Neuronal stem cell (in vitro differentiated cells): ENCODE results near the gene LYPD6.
A peak's percentile ranks its signal among the peaks of the same experiment; 100 is the strongest.

Experiments used
- DNase-seq: peaks from one replicate; pipeline ENCODE4 v3.0.0-alpha.2; 2013; ENCODE audit warnings: low spot score
- H2AFZ ChIP-seq: one replicate; pipeline ENCODE4 v1.6.1; 2013; ENCODE audit warnings: mild to moderate bottlenecking, low read length, inconsistent platforms
- H2AK5ac ChIP-seq: 2 replicates; pipeline ENCODE4 v1.6.1; 2013; ENCODE audit warnings: low read depth, mild to moderate bottlenecking, inconsistent platforms, low read length, moderate library complexity, mixed read lengths
- H2BK120ac ChIP-seq: 2 replicates; pipeline ENCODE4 v1.6.1; 2013; ENCODE audit warnings: low read depth, mild to moderate bottlenecking, inconsistent platforms, low read length, moderate library complexity, mixed read lengths
- H2BK12ac ChIP-seq: one replicate; pipeline ENCODE4 v1.6.1; 2013; ENCODE audit warnings: low read length, inconsistent platforms
- H2BK15ac ChIP-seq: 2 replicates; pipeline ENCODE4 v1.6.1; 2013; ENCODE audit warnings: mild to moderate bottlenecking, low read length, inconsistent platforms, mixed read lengths
- H2BK5ac ChIP-seq: one replicate; pipeline ENCODE4 v1.6.1; 2013; ENCODE audit warnings: inconsistent platforms, mild to moderate bottlenecking, low read length, moderate library complexity
- H3K14ac ChIP-seq: one replicate; pipeline ENCODE4 v1.6.1; 2013; ENCODE audit warnings: low read length, inconsistent platforms
- H3K18ac ChIP-seq: 2 replicates; pipeline ENCODE4 v1.6.1; 2013; ENCODE audit warnings: low read length, inconsistent platforms
- H3K23ac ChIP-seq: 2 replicates; pipeline ENCODE4 v1.6.1; 2013; ENCODE audit warnings: low read depth, mild to moderate bottlenecking, mixed read lengths, low read length, inconsistent platforms; ENCODE audit not compliant: poor library complexity
- H3K27ac ChIP-seq: replicated peaks from 3 replicates; pipeline ENCODE4 v1.5.1; 2013; ENCODE audit warnings: low read length, inconsistent platforms
- H3K27me3 ChIP-seq, 3 experiments: 2 replicates each; pipeline ENCODE4 v1.6.1; 2013; ENCODE audit warnings: low read length in 3 of 3, mild to moderate bottlenecking in 2 of 3, inconsistent platforms in 1 of 3, low read depth in 1 of 3, mixed read lengths in 1 of 3, moderate library complexity in 1 of 3; ENCODE audit not compliant: control insufficient read depth in 3 of 3, insufficient read depth in 3 of 3
- H3K36me3 ChIP-seq, 2 donors: replicated peaks in 1 of 2; 2 replicates each; pipeline ENCODE4 v1.6.1; 2013; ENCODE audit warnings: low read length in 2 of 2; ENCODE audit not compliant: control insufficient read depth in 2 of 2, insufficient read depth in 2 of 2
- H3K4ac ChIP-seq: 2 replicates; pipeline ENCODE4 v1.6.1; 2013; ENCODE audit warnings: inconsistent platforms, mild to moderate bottlenecking, low read length, moderate library complexity
- H3K4me1 ChIP-seq, 2 donors: 1 replicate in 1 of 2; 2 replicates in 1 of 2; pipeline ENCODE4 v1.6.1; 2013; ENCODE audit warnings: low read length in 2 of 2, low read depth in 1 of 2; ENCODE audit not compliant: control insufficient read depth in 2 of 2, insufficient read depth in 1 of 2
- H3K4me2 ChIP-seq: one replicate; pipeline ENCODE4 v1.6.1; 2013; ENCODE audit warnings: mild to moderate bottlenecking, low read length, inconsistent platforms; ENCODE audit not compliant: insufficient read depth, poor library complexity, severe bottlenecking
- H3K4me3 ChIP-seq, 2 donors: 2 replicates each; pipeline ENCODE4 v1.5.1; 2013; ENCODE audit warnings: low read length in 2 of 2, mild to moderate bottlenecking in 2 of 2, inconsistent platforms in 1 of 2, moderate library complexity in 1 of 2
- H3K79me1 ChIP-seq: one replicate; pipeline ENCODE4 v1.6.1; 2013; ENCODE audit warnings: low read depth, mild to moderate bottlenecking, inconsistent platforms, low read length, moderate library complexity
- H3K9ac ChIP-seq: one replicate; pipeline ENCODE4 v1.6.1; 2013; ENCODE audit warnings: mild to moderate bottlenecking, low read depth, low read length, inconsistent platforms; ENCODE audit not compliant: poor library complexity
- H3K9me3 ChIP-seq, 2 donors: replicated peaks in 1 of 2; 2 replicates each; pipeline versions ENCODE3 to v1.6.1; 2013; ENCODE audit warnings: low read length in 2 of 2, mild to moderate bottlenecking in 2 of 2, inconsistent platforms in 1 of 2, low read depth in 1 of 2, mixed read lengths in 1 of 2, moderate library complexity in 1 of 2; ENCODE audit not compliant: control insufficient read depth in 2 of 2, insufficient read depth in 1 of 2
- H4K8ac ChIP-seq: one replicate; pipeline ENCODE4 v1.6.1; 2013; ENCODE audit warnings: low read depth, mild to moderate bottlenecking, inconsistent platforms, low read length, moderate library complexity
- H4K91ac ChIP-seq: one replicate; pipeline ENCODE4 v1.6.1; 2013; ENCODE audit warnings: low read length, low read depth, mild to moderate bottlenecking, inconsistent platforms; ENCODE audit not compliant: poor library complexity
- WGBS, 2 donors: extraction: QIAGEN DNeasy Blood & Tissue Kit; methylation state at CpG; one replicate each; pipeline ENCODE4 v1.1.7; 2013; ENCODE audit warnings: missing lambda C conversion rate in 2 of 2, mixed read lengths in 1 of 2; ENCODE audit not compliant: insufficient read length in 2 of 2, insufficient replicate concordance in 1 of 2; ENCODE audit errors: extremely low coverage in 2 of 2; 5-methylcytosine and 5-hydroxymethylcytosine counted together

LYPD6 gene

DNA sequence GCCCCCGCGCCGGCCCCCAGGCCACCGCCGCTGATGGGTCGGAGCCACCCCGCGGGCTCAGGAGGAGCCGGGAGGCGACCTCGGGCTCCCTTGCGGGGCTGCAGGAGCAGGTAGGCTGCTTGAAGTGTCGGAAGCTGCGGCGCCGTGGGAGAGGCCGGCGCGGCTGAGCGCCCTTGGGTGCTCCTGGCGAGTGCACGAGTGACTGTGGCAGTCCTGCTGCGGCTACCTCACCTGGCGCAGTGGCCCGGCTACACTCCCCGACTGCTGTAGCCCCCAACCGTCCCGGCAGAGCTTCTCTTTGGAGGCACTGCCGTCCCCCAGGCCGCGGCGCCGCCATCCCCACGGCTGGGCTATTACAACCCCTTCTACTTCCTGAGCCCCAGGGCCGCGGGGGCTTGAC, 10.0 kb upstream of the LYPD6 start:
- Histone ChIP-seq H2BK5ac (peak overlapping the region; percentile 68), H3K9me3 (no peaks in the 10 kb centered on the region), H3K27ac (no peak overlapping the region), H2BK12ac (no peak overlapping the region), H3K36me3 (no peaks in the 10 kb centered on the region), H4K91ac (no peak overlapping the region), H4K8ac (peak overlapping the region; percentile 3), H3K27me3 (peaks cover 0 to 11% (median 0%) of the 10 kb centered on the region in 3 experiments), H3K18ac (peak overlapping the region; percentile 85), H2BK120ac (no peak overlapping the region), H3K23ac (peak overlapping the region; percentile 43), H3K14ac (no peak overlapping the region), H2BK15ac (no peak overlapping the region), H3K4me2 (no peak overlapping the region), H3K4me3 (peak overlapping the region in 1 of 2 donors; percentile 2), H2AK5ac (peak overlapping the region; percentile 52), H3K4me1 (no peaks in the 10 kb centered on the region), H2AFZ (no peak overlapping the region), H3K9ac (no peak overlapping the region), H3K79me1 (no peaks in the 10 kb centered on the region), H3K4ac (no peak overlapping the region)
- whole genome bisulfite sequencing, 2 donors = no CpG with 5 or more reads among the region's 36 CpGs
- no peak for DNase-seq

DNA sequence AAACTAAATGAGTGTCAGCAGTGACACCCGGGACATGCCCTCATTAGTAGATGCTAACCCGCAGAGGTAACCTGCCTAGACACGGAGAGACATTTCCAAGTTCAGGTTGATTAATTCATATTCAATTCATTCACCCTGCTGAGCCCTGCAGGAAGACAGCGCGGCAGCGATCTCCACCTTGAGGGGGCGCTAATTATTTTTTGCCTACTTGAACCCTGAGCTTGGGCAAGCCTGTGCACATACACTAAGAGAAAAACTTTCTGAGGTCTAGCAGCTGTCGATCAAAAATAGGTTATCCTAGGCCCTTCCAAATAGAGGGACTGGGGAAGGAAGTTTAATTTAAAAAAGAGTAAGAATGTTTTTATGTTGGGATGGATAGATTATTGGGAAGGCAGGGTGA, 1.3 kb upstream of the LYPD6 start:
- DNase-seq = no peak

DNA sequence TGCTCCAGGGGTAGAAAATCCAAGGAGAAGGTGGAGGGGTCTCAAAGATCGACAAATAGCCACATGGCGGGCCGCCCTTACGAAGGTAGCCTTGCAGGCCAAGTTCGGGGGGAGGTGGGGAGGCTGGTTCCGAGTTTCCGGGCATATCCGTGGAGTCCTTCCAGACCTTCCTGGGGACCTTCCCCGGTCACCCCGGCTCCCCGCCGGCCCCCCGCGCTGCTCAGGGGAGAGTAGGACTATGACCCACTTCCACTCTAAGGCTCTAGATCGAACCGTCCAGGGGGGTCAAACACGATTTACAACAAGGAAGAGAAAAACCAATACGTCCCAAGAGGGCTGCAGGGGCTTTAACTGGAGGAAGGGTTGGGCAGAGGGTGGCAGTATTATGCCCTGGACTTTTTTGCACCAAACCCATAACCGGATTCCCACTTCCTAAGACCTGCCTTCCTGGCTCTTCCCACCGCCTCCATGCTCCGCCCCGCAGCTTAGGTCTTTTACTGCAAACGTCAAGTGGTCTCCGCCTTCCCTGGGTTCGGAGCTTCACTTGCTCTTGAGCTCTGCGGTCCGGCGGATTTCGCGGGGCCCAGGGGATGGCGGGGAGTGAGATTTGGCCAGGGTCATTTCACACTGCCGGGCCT, 779 bp upstream of the LYPD6 start:
- Histone ChIP-seq H3K18ac (peak overlapping the region; percentile 89), H3K36me3 (no peaks in the 10 kb centered on the region), H4K8ac (no peak overlapping the region), H2BK15ac (no peak overlapping the region), H3K23ac (no peak overlapping the region), H2BK5ac (peak overlapping the region; percentile 45), H3K9me3 (no peaks in the 10 kb centered on the region), H2AFZ (peak overlapping the region; percentile 100), H3K4ac (no peak overlapping the region), H2BK12ac (no peak overlapping the region), H3K79me1 (no peaks in the 10 kb centered on the region), H3K4me3 (peak overlapping the region; percentile 79 to 95), H3K27me3 (peaks cover 0 to 13% (median 2%) of the 10 kb centered on the region in 3 experiments), H3K4me2 (peak overlapping the region; percentile 98), H4K91ac (no peak overlapping the region), H3K27ac (peak overlapping the region; percentile 23), H3K14ac (no peak overlapping the region), H2BK120ac (no peak overlapping the region), H3K4me1 (peaks cover 2% of the 10 kb centered on the region in 2 donors), H3K9ac (peak overlapping the region; percentile 80), H2AK5ac (no peak overlapping the region)
- no CpG with 5 or more reads among the region's 32 CpGs for WGBS, 2 donors
- peak; percentile 53 for DNase-seq

More for the DNA sequence above, 1.3 kb upstream of the LYPD6 start:
- Histone ChIP-seq H3K4me3 (no peak overlapping the region), H3K9ac (no peak overlapping the region), H2AK5ac (no peak overlapping the region), H2BK120ac (no peak overlapping the region), H2BK15ac (no peak overlapping the region), H3K27me3 (peaks cover 0 to 13% (median 2%) of the 10 kb centered on the region in 3 experiments), H2BK5ac (no peak overlapping the region), H2AFZ (peak overlapping the region; percentile 100), H3K23ac (no peak overlapping the region), H3K14ac (no peak overlapping the region), H3K27ac (no peak overlapping the region), H3K4me2 (no peak overlapping the region), H4K91ac (no peak overlapping the region), H4K8ac (no peak overlapping the region), H2BK12ac (no peak overlapping the region), H3K18ac (no peak overlapping the region), H3K79me1 (no peaks in the 10 kb centered on the region), H3K36me3 (no peaks in the 10 kb centered on the region), H3K4me1 (peaks cover 2% of the 10 kb centered on the region in 2 donors), H3K9me3 (no peaks in the 10 kb centered on the region), H3K4ac (no peak overlapping the region)
- WGBS, 2 donors = no CpG with 5 or more reads among the region's 8 CpGs

DNA sequence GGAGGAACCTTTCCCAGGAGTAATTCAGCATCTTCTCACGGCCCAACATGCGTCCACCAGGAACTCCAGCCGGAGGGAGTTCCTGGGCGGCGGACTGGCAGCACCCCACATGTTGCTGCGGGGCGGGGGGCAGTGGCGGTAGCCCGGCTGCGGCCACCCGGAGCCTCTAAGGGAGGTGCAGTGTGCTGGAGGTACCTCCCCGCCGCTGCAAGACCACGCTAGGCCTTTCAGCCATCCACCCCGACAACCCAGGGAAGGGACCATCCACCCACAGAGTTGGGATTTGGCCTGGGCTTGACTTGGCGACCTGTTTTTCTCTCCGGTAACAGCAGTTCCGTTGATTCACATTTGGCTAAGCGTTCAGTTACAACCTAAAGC, 625 bp downstream of the LYPD6 start:
- no CpG with 5 or more reads among the region's 19 CpGs for WGBS, 2 donors
- peak overlapping the region; percentile 92 for H3K18ac ChIP-seq
- peak overlapping the region; percentile 100 for H2AFZ ChIP-seq
- no peak overlapping the region for H3K27ac ChIP-seq
- H4K8ac ChIP-seq = no peak overlapping the region
- H3K14ac ChIP-seq = peak overlapping the region; percentile 17
- peaks cover 0 to 13% (median 0%) of the 10 kb centered on the region in 3 experiments for H3K27me3 ChIP-seq
- H3K4me1 ChIP-seq = peaks cover 2% of the 10 kb centered on the region in 2 donors
- no peaks in the 10 kb centered on the region for H3K9me3 ChIP-seq
- no peaks in the 10 kb centered on the region for H3K36me3 ChIP-seq
- H3K4ac ChIP-seq = no peak overlapping the region
- H2BK12ac ChIP-seq = no peak overlapping the region
- H2BK15ac ChIP-seq = peak overlapping the region; percentile 82
- no peak for DNase-seq
- no peak overlapping the region for H2AK5ac ChIP-seq
- H2BK120ac ChIP-seq = no peak overlapping the region
- no peak overlapping the region for H4K91ac ChIP-seq
- peak overlapping the region; percentile 79 to 95 for H3K4me3 ChIP-seq
- H3K4me2 ChIP-seq = peak overlapping the region; percentile 98
- peak overlapping the region; percentile 81 for H3K23ac ChIP-seq
- H3K9ac ChIP-seq = peak overlapping the region; percentile 90
- peak overlapping the region; percentile 87 for H2BK5ac ChIP-seq
- no peaks in the 10 kb centered on the region for H3K79me1 ChIP-seq
